ENCODE results near the gene LIN54.

DNA sequence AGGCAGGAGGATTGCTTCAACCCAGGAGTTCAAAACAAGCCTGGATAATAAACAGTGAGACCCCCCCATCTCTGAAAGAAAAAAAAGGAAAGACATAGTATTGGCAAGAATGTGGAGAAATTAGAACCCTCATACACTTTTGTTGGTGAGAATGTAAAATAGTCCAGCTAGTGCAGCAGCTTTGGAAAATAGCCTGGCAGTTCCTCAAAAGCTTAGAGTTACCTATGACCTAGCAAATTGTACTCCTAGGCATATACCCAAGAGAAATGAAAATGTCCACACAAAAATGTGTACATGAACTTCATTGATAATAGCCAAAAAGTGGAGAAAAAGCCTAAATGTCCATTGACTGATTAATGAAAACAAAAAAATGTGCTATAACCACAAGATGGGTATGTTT, 88.8 kb downstream of the LIN54 start:
- no peak for TF ChIP-seq EZH2 (optimal IDR thresholded peaks at IDR 0.05; ENCODE audit: low read depth, low read length)
- TF ChIP-seq, protein P1, sequence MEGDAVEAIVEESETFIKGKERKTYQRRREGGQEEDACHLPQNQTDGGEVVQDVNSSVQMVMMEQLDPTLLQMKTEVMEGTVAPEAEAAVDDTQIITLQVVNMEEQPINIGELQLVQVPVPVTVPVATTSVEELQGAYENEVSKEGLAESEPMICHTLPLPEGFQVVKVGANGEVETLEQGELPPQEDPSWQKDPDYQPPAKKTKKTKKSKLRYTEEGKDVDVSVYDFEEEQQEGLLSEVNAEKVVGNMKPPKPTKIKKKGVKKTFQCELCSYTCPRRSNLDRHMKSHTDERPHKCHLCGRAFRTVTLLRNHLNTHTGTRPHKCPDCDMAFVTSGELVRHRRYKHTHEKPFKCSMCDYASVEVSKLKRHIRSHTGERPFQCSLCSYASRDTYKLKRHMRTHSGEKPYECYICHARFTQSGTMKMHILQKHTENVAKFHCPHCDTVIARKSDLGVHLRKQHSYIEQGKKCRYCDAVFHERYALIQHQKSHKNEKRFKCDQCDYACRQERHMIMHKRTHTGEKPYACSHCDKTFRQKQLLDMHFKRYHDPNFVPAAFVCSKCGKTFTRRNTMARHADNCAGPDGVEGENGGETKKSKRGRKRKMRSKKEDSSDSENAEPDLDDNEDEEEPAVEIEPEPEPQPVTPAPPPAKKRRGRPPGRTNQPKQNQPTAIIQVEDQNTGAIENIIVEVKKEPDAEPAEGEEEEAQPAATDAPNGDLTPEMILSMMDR (IDR thresholded peaks at IDR 0.05; ENCODE audit: low read length): no peak
